Tibial nerve (tissue), 4 donors: ENCODE data around the gene SUGCT. TPM values are rescaled to one million over a fixed set of nuclear protein-coding genes. Genes with fewer than 3 reads are reported as not detected.
"Not testable (repeated sequence)": the region's sequence is repeated elsewhere in the genome, so short reads cannot be mapped to it uniquely, and the experiment has no call there.

ENCODE experiments used
- DNase-seq, 2 donors: peaks; one replicate each; pipeline ENCODE4 v3.0.0-alpha.2; 2019; ENCODE audit warnings: low spot score in 2 of 2
- H3K27ac ChIP-seq, 4 donors: fragments of 200-600 bp; sonication (generic) in 3 of 4; one replicate each; pipeline ENCODE4 v1.5.1; 2017 to 2019; ENCODE audit warnings: mild to moderate bottlenecking in 1 of 4
- H3K27me3 ChIP-seq, 2 donors: fragments of 200-600 bp; sonication (generic) in 1 of 2; one replicate each; pipeline versions ENCODE4 v1.5.1 to v1.6.0; 2017 to 2019
- H3K36me3 ChIP-seq, 3 donors: fragments of 200-600 bp; sonication (generic); one replicate each; pipeline ENCODE4 v1.5.1; 2018 to 2019
- H3K4me1 ChIP-seq, 4 donors: fragments of 200-600 bp; sonication (generic) in 3 of 4; one replicate each; pipeline ENCODE4 v1.5.1; 2017 to 2019
- H3K4me3 ChIP-seq, 4 donors: fragments of 200-600 bp; sonication (generic) in 3 of 4; one replicate each; pipeline ENCODE4 v1.5.1; 2017 to 2019; ENCODE audit warnings: mild to moderate bottlenecking in 1 of 4, moderate library complexity in 1 of 4
- H3K9me3 ChIP-seq, 4 donors: fragments of 200-600 bp; sonication (generic) in 3 of 4; one replicate each; pipeline ENCODE4 v1.5.1; 2017 to 2019
- EP300 ChIP-seq, 2 donors: sonication (generic); formaldehyde crosslinking; IDR thresholded peaks; one replicate each; pipeline ENCODE4 v1.6.1; 2017; ENCODE audit warnings: antibody characterized with exemption in 2 of 2, mild to moderate bottlenecking in 1 of 2
- POLR2A ChIP-seq, 2 donors: fragments of 450-650 bp; IDR thresholded peaks; one replicate each; pipeline ENCODE4 v1.6.1; 2017; ENCODE audit warnings: antibody characterized with exemption in 2 of 2, mild to moderate bottlenecking in 2 of 2, moderate library complexity in 2 of 2
- WGBS, 2 donors: methylation state at CpG; one replicate each; pipeline ENCODE4 v1.1.5; 2018; 5-methylcytosine and 5-hydroxymethylcytosine counted together
- total RNA-seq, 4 donors: library from RNA; depleted of rRNA; stranded (reverse); fragments of >200 nt; gene quantifications; one replicate each; pipeline ENCODE4 v1.1.0, GENCODE V29; 2016
- TF ChIP-seq, protein P1 (sequence below), 5 experiments: fragments of 200-600 bp in 3 of 5; fragments of 450-650 bp in 2 of 5; sonication (generic) in 3 of 5; IDR thresholded peaks; one replicate each; pipeline ENCODE4 v1.5.1; 2016 to 2019; ENCODE audit warnings: antibody characterized with exemption in 5 of 5, mild to moderate bottlenecking in 3 of 5, moderate library complexity in 2 of 5

SUGCT gene
- total RNA-seq, 4 donors from 2014 or later, result 2.7 to 20.8 (median 6.2) TPM

DNA sequence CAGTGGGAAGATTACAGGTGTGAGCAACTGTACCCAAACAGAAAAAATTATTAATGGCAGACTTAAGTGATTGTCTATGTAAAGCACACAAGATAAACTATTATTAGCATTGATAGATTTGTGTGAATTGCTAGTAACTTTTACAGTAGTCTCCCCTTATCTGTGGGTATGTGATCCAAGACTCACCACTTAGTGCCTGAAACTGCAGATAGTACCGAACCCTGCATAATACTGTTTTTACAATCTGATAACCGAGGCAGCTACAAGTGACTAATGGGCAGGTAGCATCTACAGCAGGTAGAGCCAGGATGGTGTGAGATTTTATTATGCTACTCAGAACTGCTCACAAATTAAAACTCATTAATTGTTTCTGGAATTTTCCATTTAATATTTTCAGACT is 31.9 kb upstream of the SUGCT start:
- 93 to 100% methylated on average over 2 of the region's 2 CpGs for WGBS, 2 donors
- Histone ChIP-seq H3K9me3 (no peaks in the 10 kb centered on the region), H3K4me3 (no peak overlapping the region), H3K27me3 (no peaks in the 10 kb centered on the region), H3K36me3 (peaks cover 0 to 6% (median 0%) of the 10 kb centered on the region in 3 donors), H3K27ac (no peak overlapping the region), H3K4me1 (peaks cover 0 to 16% (median 0%) of the 10 kb centered on the region in 4 donors)
- DNase-seq, result no peak
- TF ChIP-seq, protein P1, sequence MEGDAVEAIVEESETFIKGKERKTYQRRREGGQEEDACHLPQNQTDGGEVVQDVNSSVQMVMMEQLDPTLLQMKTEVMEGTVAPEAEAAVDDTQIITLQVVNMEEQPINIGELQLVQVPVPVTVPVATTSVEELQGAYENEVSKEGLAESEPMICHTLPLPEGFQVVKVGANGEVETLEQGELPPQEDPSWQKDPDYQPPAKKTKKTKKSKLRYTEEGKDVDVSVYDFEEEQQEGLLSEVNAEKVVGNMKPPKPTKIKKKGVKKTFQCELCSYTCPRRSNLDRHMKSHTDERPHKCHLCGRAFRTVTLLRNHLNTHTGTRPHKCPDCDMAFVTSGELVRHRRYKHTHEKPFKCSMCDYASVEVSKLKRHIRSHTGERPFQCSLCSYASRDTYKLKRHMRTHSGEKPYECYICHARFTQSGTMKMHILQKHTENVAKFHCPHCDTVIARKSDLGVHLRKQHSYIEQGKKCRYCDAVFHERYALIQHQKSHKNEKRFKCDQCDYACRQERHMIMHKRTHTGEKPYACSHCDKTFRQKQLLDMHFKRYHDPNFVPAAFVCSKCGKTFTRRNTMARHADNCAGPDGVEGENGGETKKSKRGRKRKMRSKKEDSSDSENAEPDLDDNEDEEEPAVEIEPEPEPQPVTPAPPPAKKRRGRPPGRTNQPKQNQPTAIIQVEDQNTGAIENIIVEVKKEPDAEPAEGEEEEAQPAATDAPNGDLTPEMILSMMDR (IDR thresholded peaks at IDR 0.05), result no peak
- TF ChIP-seq EP300 (IDR thresholded peaks at IDR 0.05) (no peak), POLR2A (IDR thresholded peaks at IDR 0.05) (no peak)

DNA sequence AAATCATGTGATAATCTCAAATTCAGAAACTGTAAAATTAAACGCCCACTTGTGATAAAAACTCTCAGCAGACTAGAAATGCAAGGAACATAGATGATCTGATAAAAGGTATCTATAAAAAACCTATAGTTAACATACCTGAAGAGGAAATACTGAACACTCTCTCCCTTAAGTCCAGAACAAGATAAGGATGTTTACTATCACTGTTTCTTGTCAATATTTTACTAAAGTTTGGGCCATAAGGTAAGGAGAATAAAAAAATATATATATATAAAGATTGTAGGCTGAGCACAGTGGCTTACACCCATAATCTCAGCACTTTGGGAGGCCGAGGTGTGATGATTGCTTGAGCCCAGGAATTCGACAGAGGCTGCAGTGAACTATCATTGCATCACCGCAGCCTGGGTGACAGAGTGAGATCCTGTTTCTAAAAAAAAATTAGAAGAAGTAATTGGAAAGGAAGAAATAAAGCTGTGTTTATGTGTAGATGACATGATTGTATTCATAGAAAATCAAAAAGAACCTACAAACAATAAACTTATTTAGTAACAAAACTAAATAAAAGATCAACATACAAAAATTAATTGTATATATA is 28.8 kb upstream of the SUGCT start:
- Histone ChIP-seq H3K4me3 (no peak overlapping the region), H3K9me3 (no peaks in the 10 kb centered on the region), H3K27me3 (no peaks in the 10 kb centered on the region), H3K4me1 (peaks cover 0 to 4% (median 0%) of the 10 kb centered on the region in 4 donors), H3K36me3 (peaks cover 0 to 6% (median 0%) of the 10 kb centered on the region in 3 donors), H3K27ac (no peak overlapping the region)
- TF ChIP-seq EP300 (IDR thresholded peaks at IDR 0.05) (no peak), POLR2A (IDR thresholded peaks at IDR 0.05) (no peak)
- TF ChIP-seq, protein P1 (IDR thresholded peaks at IDR 0.05), result no peak
- 76 to 77% methylated on average over 4 of the region's 4 CpGs for WGBS, 2 donors
- no peak for DNase-seq

DNA sequence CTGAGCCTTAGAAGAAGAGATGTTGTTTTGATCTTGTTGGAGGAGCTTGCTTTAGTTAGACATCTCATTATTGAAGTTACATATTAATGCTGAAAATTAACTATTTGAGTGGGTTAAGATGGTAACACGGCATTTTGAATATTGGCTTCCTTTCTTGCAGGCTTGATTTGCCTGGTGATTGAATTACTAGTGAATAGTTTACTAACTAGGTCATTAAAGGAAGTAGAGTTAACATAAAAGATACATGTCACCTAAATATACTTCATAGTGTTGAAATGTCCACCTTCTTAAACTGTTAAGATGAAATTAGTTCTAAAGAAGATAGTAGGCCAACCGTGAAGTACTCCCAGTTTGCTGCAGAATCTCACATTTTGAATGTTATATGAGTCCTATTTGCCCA is 18.9 kb upstream of the SUGCT start:
- no peak for DNase-seq
- Histone ChIP-seq H3K9me3 (peaks cover 0 to 8% (median 0%) of the 10 kb centered on the region in 4 donors), H3K4me1 (no peaks in the 10 kb centered on the region), H3K27me3 (no peaks in the 10 kb centered on the region), H3K27ac (no peak overlapping the region), H3K4me3 (no peak overlapping the region), H3K36me3 (peaks cover 0 to 25% (median 0%) of the 10 kb centered on the region in 3 donors)
- TF ChIP-seq, protein P1 (IDR thresholded peaks at IDR 0.05), result no peak
- no peak for TF ChIP-seq POLR2A (IDR thresholded peaks at IDR 0.05)
- TF ChIP-seq EP300 (IDR thresholded peaks at IDR 0.05), result no peak
- 94 to 95% methylated on average over 2 of the region's 2 CpGs for WGBS, 2 donors

DNA sequence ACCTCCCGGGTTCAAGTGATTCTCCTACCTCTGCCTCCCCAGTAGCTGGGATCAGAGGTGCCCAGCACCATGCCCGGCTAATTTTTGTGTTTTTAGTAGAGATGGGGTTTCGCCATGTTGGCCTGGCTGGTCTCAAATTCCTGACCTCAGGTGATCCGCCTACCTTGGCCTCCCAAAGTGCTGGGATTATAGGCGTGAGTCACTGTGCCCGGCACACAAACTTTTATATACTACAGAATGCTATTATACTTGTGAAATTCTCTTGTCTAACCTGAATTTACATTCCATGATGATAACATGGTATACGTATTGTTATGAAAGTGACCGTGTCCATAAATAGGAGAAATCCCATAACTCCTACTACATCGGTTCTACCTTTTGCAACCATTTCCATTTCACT is 17.6 kb upstream of the SUGCT start:
- 93 to 96% methylated on average over 9 of the region's 9 CpGs for WGBS, 2 donors
- H3K9me3 ChIP-seq, H3K4me3 ChIP-seq, DNase-seq, H3K4me1 ChIP-seq, H3K27ac ChIP-seq, H3K27me3 ChIP-seq: not testable (repeated sequence)
- peaks cover 0 to 20% (median 0%) of the 10 kb centered on the region in 3 donors for H3K36me3 ChIP-seq

DNA sequence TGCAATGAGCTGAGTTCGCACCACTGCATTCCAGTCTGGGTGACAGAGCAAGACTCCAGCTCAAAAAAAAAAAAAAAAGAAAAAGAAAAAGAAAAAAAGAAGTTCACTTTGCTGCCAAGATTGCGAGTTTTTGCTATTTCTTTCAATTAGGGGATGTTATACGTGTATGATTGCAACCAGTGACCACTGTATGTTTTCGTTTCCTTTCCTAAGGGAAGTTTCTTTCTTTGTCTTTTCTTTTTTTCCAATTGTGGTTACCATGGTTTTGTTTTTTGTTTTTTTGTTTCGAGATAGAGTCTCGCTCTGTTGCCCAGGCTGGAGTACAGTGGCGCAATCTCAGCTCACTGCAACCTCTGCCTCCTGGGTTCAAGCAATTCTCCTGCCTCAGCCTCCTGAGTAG is 16.6 kb upstream of the SUGCT start:
- DNase-seq, H3K27ac ChIP-seq, H3K9me3 ChIP-seq, H3K27me3 ChIP-seq, H3K4me1 ChIP-seq, H3K4me3 ChIP-seq, H3K36me3 ChIP-seq: not testable (repeated sequence)
- 77 to 82% methylated on average over 7 of the region's 7 CpGs for WGBS, 2 donors

DNA sequence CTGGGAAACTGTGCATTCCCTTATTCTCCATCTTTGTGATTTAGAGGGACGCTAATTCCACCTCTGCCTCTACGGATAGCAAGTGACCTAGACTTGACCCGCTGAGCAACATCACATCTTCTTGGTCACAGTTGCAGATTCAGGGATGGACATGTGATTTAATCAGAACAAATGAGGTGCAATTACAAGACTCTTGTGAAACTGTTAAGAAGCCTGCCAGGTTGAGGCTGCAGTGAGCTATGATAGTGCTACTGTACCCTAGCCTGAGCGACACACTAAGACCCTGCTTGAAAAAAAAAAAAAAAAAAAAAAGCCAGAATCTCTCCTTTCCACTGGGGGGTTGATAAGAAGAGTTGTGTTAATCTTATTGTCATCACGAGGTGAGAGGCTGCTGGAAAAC is 14.8 kb upstream of the SUGCT start:
- 88% methylated on average over 5 of the region's 5 CpGs for WGBS, 2 donors
- no peak overlapping the region for H3K27ac ChIP-seq
- peaks cover 0 to 4% (median 0%) of the 10 kb centered on the region in 3 donors for H3K36me3 ChIP-seq
- no peaks in the 10 kb centered on the region for H3K9me3 ChIP-seq
- no peak for DNase-seq
- no peaks in the 10 kb centered on the region for H3K27me3 ChIP-seq
- TF ChIP-seq, protein P1 (IDR thresholded peaks at IDR 0.05), result no peak
- TF ChIP-seq EP300 (IDR thresholded peaks at IDR 0.05) (no peak), POLR2A (IDR thresholded peaks at IDR 0.05) (no peak)
- no peaks in the 10 kb centered on the region for H3K4me1 ChIP-seq
- no peak overlapping the region for H3K4me3 ChIP-seq

DNA sequence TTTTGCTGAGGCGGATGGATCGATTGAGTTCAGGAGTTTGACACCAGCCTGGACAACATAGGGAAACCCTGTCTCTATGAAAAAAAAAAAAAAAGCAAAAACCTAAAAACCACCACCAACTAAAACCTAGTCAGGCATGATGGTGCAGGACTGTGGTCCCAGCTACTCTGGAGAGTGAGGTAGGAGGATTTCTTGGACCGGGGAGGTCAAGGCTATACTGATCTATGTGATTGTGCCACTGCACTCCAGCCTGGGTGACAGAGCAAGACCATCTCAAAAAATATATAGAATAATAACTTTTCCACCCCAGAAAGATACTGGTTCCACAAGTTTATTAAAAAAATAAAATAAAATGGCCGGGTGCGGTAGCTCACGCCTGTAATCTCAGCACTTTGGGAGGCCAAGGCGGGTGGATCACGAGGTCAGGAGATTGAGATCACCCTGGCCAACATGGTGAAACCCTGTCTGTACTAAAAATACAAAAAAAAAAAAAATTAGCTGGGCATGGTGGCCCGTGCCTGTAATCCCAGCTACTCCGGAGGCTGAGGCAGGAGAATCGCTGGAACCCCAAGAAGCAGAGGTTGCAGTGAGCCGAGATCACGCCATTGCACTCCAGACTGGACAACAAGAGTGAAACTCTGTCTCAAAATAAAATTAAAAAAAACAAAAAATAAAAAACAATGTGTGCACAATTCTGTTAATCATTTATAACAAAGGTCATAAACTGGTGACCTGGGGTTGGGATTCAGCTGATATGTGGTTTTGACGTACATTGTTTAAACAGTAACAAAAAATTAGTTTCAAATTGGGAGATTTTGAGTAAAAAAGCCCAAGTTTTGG is 12.5 kb upstream of the SUGCT start:
- DNase-seq, result not testable (repeated sequence)

More for the DNA sequence above, 12.5 kb upstream of the SUGCT start:
- H3K9me3 ChIP-seq, H3K4me3 ChIP-seq, H3K27me3 ChIP-seq, H3K27ac ChIP-seq, H3K4me1 ChIP-seq, H3K36me3 ChIP-seq: not testable (repeated sequence)
- 95 to 96% methylated on average over 14 of the region's 14 CpGs for WGBS, 2 donors
